Smooth muscle cell of the pulmonary artery (primary cell): ENCODE results near the gene MYPN. TPM values are rescaled to one million over a fixed set of nuclear protein-coding genes. Genes with fewer than 3 reads are reported as not detected.

Experiments used
- total RNA-seq: library from RNA; depleted of rRNA; stranded (reverse); fragments of >200 nt; gene quantifications from 2 replicates; pipeline ENCODE4 v1.2.3, GENCODE V29; 2014

Gene MYPN
- 1.6 and 2.3 TPM in 2 replicates for total RNA-seq

GRCh38 chr10:68109331-68109730, at the start of gene MYPN:
Gene MYPN (plus strand): TSS chr10:68109488. CDS start chr10:68121439, 11,951 bp downstream.

GRCh38 chr10:68074775-68075549, 34.3 kb upstream of the MYPN start, which contains the start of gene HERC4:
Gene HERC4 (minus strand): TSS chr10:68075283. CDS start chr10:68073108, 2,175 bp downstream.

GRCh38 chr10:68231817-68232251, 122.5 kb downstream of the MYPN start, which contains the start of gene ATOH7:
Gene ATOH7 (minus strand): TSS chr10:68232113. CDS start chr10:68231677, 436 bp downstream.

Other genes with a start within 250 kb of the MYPN start
- 11.6 and 15.2 TPM in 2 replicates for gene SIRT1, start 224.8 kb upstream of the MYPN start, total RNA-seq
- 108 and 122 TPM in 2 replicates for gene HERC4, start 34.2 kb upstream of the MYPN start, total RNA-seq
- gene ATOH7, start 122.6 kb downstream of the MYPN start, total RNA-seq: 0.07 TPM in 1 of 2 replicates, not detected in the other
- gene HNRNPH3, start 222.6 kb downstream of the MYPN start, total RNA-seq: 26.4 and 32.9 TPM in 2 replicates
- 3.7 and 4.4 TPM in 2 replicates for gene PBLD, start 223.4 kb downstream of the MYPN start, total RNA-seq